ENCODE data around the gene MFAP4.

DNA sequence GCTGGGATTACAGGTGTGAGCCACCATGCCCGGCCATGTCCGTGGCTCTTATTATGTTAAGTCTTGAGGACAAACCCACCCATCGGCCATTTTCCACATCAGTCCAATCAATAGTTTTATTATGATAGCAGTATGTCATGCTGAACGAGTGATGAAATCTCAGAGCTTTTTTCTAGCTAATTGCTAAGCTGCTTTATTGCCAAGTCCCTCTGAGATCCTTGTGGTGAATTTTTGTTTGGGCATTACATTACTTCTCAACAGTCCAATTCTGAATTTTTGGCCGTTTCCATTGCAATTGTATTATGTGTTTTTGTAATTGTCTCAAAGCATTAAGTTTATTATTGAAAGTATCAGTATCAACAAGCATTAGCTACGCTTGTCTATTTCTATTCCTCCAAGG lies 34.9 kb upstream of the MFAP4 start:
- TF ChIP-seq, protein P1, sequence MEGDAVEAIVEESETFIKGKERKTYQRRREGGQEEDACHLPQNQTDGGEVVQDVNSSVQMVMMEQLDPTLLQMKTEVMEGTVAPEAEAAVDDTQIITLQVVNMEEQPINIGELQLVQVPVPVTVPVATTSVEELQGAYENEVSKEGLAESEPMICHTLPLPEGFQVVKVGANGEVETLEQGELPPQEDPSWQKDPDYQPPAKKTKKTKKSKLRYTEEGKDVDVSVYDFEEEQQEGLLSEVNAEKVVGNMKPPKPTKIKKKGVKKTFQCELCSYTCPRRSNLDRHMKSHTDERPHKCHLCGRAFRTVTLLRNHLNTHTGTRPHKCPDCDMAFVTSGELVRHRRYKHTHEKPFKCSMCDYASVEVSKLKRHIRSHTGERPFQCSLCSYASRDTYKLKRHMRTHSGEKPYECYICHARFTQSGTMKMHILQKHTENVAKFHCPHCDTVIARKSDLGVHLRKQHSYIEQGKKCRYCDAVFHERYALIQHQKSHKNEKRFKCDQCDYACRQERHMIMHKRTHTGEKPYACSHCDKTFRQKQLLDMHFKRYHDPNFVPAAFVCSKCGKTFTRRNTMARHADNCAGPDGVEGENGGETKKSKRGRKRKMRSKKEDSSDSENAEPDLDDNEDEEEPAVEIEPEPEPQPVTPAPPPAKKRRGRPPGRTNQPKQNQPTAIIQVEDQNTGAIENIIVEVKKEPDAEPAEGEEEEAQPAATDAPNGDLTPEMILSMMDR (IDR thresholded peaks at IDR 0.05; ENCODE audit: poor library complexity) = no peak
- no peak for TF ChIP-seq EZH2 (IDR thresholded peaks at IDR 0.05; ENCODE audit: borderline replicate concordance)
